HG03469 (cell line): ENCODE results near the gene TAF7.
"Not testable (repeated sequence)": the region's sequence is repeated elsewhere in the genome, so short reads cannot be mapped to it uniquely, and the experiment has no call there.

Source experiments
- ATAC-seq: cut with Tn5 transposase; IDR thresholded peaks from one replicate; pipeline ENCODE4 v1.9.1; 2021; ENCODE audit warnings: mild to moderate bottlenecking, moderate library complexity, moderate number of reproducible peaks; ENCODE audit not compliant: unreplicated experiment

The TAF7 gene

GRCh38 chr5:141340781-141341354 is 20.3 kb upstream of the TAF7 start:
- ATAC-seq, result not testable (repeated sequence)

DNA sequence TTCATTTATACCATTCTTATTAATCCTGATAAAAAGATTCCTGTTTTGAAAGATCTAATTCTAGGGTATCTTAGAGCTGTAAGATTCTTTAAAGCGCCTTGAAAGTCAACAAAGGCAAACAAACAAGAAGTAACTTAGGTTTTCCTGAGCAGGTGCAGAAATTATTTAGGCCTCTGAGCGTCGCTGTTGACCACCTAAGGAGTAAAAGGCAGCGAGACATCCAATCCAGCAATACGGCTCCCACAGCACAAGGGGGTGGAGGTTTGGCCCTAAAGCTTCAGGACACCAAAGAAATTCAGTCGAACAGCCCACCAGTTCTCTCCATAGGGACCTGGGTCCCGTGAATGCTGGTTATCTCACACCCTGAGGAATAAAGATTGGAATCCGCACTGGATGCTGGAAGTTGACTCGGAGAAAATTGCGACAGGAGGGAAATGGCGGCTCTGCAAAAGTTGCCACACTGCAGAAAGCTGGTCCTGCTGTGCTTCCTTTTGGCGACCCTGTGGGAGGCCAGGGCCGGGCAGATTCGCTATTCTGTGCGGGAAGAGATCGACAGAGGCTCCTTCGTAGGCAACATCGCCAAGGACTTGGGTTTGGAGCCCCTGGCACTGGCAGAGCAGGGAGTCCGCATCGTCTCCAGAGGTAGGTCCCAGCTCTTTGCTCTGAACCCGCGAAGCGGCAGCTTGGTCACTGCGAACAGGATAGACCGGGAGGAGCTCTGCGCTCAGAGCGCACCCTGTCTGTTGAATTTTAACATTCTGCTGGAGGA is 18.1 kb upstream of the TAF7 start, which contains the start of gene PCDHGA2:
Gene PCDHGA2, plus strand, starts transcription at position 223 of the 769 bp plus-strand sequence.
- ATAC-seq, result no peak

DNA sequence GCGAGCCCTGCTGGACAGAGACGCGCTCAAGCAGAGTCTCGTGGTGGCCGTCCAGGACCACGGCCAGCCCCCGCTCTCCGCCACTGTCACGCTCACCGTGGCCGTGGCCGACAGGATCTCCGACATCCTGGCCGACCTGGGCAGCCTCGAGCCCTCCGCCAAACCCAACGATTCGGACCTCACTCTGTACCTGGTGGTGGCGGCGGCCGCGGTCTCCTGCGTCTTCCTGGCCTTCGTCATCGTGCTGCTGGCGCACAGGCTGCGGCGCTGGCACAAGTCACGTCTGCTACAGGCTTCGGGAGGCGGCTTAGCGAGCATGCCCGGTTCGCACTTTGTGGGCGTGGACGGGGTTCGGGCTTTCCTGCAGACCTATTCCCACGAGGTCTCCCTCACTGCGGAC is 12.0 kb upstream of the TAF7 start:
- ATAC-seq, result not testable (repeated sequence)

DNA sequence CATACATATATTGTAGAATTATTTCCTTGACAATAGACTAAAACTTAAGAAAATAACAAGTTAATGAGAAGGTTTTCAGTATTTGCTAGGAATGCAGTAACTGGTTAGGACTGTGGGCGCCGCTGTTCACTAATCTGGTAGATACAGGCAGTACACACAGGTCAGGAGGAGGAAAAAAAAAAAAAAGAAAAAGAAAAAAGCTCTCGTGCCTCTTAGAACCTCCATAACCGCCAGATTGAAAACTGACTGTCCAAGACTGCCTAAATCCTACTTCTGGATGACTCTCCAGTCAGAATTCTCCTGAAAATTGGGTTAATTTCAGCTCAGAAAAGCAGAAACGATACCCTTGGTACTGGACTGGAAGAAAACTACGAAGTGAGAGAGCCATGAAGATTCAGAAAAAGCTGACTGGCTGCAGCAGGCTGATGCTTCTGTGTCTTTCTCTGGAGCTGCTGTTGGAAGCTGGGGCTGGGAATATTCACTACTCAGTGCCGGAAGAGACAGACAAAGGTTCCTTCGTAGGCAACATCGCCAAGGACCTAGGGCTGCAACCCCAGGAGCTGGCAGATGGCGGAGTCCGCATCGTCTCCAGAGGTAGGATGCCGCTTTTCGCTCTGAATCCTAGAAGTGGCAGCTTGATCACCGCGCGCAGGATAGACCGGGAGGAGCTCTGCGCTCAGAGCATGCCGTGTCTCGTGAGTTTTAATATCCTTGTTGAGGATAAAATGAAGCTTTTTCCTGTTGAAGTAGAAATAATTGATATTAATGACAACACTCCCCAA is 9.9 kb upstream of the TAF7 start, which contains the start of gene PCDHGA1:
Gene PCDHGA1, plus strand, starts transcription at position 216 of the 782 bp plus-strand sequence.
- no peak for ATAC-seq

- no peak for ATAC-seq
Observed at GRCh38 chr5:141328231-141328630, 7.6 kb upstream of the TAF7 start.

DNA sequence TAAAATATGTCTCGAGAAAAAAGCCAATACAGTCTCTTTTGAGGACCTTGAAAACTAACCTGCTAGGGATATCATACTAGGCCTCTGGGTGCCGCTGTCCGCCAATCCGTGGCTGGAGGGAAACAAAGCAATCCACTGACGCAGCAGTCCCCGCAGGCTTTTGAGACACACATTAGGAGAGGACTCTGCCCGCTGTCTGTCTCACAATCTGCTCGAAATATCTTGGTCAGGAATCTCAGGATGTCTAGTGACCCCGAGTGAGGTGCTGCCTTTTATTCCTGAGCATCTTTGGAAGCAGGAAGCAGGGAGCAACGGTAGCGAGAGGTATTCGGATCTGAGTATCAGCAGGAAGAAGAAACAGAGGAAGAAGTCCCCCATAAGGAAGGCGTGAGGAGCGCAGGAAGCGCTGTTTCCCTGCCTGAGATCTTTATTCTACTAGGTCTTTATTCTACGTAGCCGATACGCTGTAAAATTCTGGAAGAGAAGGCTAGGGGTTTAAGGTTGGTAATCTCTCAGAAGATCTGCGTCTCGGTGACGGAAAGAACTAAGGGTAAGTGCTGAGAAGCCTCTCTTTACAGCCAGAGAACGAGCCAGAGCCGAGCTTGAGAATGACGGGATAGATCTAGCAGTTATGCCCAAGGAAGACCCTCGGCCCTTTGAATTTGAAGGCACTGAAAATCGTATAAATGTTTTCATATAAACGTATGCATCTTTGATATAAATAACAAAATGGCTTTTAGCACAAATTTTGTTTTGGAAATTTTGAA is 5.7 kb upstream of the TAF7 start:
- peak; percentile 70 for ATAC-seq

DNA sequence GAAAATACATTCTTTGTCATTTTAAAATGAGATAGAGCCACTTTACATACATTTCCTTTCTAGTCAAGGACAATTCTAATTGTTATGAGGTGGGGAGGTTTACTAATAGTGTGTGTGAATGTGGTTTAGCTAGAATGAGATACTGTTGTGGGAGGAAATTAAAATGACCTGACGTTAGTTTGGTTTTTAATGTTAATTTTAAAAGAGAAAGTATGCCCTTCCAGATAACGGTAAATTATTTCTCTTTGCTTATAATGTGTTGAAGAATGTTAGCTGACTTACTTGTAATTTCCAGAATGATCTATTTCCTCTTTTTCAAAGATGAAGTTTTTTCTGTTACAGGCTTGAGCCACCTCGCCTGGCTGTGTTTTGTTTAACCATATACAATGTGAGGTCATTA is 1.7 kb upstream of the TAF7 start:
- no peak for ATAC-seq

GRCh38 chr5:141319699-141320098 is 885 bp downstream of the TAF7 start:
- no peak for ATAC-seq

- ATAC-seq, result no peak
Observed at GRCh38 chr5:141319202-141319601, 1.4 kb downstream of the TAF7 start.

GRCh38 chr5:141316963-141317362 is 3.6 kb downstream of the TAF7 start:
- not testable (repeated sequence) for ATAC-seq

DNA sequence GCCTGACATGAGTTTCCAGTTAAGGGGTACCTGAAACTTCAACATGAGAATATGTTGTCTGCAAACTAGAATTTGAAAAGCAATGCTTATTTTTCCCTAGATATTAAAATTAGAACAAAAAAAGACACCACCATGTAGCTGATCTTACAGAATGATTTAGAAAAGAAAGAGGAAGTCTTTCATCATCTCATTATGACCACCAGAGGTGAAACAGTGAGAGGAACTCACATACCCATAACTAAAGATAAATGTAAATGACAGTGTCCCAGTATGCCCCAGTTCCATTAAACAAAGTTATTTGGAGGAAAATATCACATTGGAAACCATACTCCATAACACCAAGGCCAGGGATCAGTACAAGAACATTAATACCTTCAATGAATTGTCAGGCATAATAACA is 6.9 kb downstream of the TAF7 start:
- ATAC-seq, result no peak

- ATAC-seq, result no peak
Observed at GRCh38 chr5:141306630-141307029, 14.0 kb downstream of the TAF7 start.

DNA sequence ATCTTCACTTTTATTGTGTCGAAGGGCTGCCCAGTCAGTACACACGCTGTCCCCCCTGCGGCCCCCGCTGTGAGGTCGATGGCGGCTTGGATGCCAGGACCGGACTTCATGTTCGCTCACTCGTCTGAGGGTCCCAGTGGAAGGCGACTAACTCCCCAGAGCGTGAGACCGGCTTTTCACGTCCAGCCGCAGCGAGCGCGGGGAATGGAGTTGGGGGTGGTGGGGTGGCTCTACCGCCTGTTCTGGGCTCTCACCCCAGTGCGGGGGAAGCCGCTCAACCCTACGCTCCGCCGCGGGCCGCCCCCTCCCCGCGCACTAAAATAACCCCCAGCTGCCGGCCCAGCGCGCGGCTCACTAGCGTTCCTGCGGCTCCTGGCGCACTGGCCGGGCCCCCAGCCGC is 16.8 kb downstream of the TAF7 start, which contains the start of gene SLC25A2:
Gene SLC25A2, minus strand, starts transcription at position 294 of the 400 bp plus-strand sequence. Its CDS starts 184 bp downstream, at position 110.
- ATAC-seq, result no peak

DNA sequence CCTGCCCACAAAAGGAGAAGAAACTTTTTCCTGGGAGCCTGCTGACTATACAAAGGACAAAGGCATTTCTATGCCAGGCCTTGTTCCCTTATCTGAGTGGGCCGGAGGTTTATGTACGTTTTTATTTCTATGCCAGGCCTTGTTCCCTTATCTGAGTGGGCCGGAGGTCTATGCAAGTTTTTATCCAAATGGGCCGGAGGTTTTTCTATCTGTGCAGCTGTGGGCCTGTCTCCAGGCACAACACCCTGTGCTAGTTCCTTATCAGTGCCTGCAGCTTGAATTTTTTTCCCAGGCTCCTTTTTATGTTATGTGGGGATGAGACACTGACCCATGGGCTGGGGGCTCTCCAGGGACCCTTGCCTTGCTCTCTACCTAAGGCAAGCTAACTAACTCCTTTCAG is 22.2 kb downstream of the TAF7 start:
- no peak for ATAC-seq

- ATAC-seq, result no peak
Observed at GRCh38 chr5:141272906-141273305, 47.7 kb downstream of the TAF7 start.

DNA sequence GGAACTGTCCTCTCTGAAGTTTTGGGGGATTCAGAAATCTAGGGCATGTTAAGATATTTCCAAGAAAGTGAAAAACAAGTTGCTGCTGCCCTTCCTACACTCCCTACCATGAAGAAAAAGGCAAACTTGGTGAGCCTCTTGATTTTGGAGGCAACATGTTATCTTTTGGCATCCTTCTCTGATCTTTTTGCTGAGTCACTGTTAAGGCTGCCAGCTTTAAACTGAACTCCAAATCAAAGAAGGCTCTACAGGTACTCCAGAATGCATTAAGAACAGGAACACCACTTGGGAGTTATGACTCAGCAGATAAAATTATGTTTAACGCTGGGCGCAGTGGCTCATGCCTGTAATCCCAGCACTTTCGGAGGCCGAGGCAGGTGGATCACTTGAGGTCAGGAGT is 51.4 kb downstream of the TAF7 start:
- no peak for ATAC-seq
